HepG2 (cell line): ENCODE results near the gene TK2. TPM values are rescaled to one million over a fixed set of nuclear protein-coding genes. Genes with fewer than 3 reads are reported as not detected.
A peak's percentile ranks its signal among the peaks of the same experiment; 100 is the strongest.

ENCODE experiments used
- ATAC-seq: fragments of 200-7000 bp; cut with Tn5 transposase; 3 replicates; pipeline ENCODE4 v1.9.1; 2020; ENCODE audit warnings: mild to moderate bottlenecking, moderate library complexity
- BruUV-seq: library from RNA; stranded (reverse); fragments of 400-500 nt; replicated peaks from 2 replicates; lab custom pipeline; 2021; lab: Mats Ljungman, UMichigan
- CTCF ChIA-PET: fragments of 300-600 bp; formaldehyde crosslinking; extraction: SDS; loops from one replicate; lab custom pipeline; 2021; ENCODE audit warnings: low total read pairs, inconsistent platforms, low intra/inter-chr PET ratio; lab: Yijun Ruan, JAX
- POLR2A ChIA-PET: fragments of 350-600 bp; sonication (Branson Sonifier 250); formaldehyde crosslinking; loops from one replicate; lab custom pipeline; 2020; ENCODE audit warnings: antibody characterized with exemption, inconsistent platforms; lab: Yijun Ruan, JAX
- DNase-seq: peaks from one replicate; pipeline ENCODE4 v3.0.0-alpha.2; 2015; ENCODE audit warnings: low spot score
- FAIRE-seq: peaks from 3 replicates; lab custom pipeline; 2011; peaks lifted over from hg19 to GRCh38; lab: Jason Lieb, UNC
- H2AFZ ChIP-seq: one replicate; pipeline ENCODE4 v1.6.1; 2011; ENCODE audit warnings: low read length, inconsistent platforms
- H3K27ac ChIP-seq: fragments of 300-600 bp; 3 replicates; pipeline ENCODE4 v1.8.0; 2011; ENCODE audit warnings: mixed run types, mild to moderate bottlenecking, mixed read lengths, low read length, inconsistent platforms; ENCODE audit not compliant: insufficient read depth; ENCODE audit errors: extremely low read length
- H3K27me3 ChIP-seq, 2 experiments: fragments of 200-600 bp in 1 of 2; 2 replicates in 1 of 2; 3 replicates in 1 of 2; pipeline versions ENCODE4 v1.6.0 to v1.8.0; 2011; ENCODE audit warnings: low read length in 2 of 2, mild to moderate bottlenecking in 2 of 2, moderate library complexity in 2 of 2, inconsistent platforms in 1 of 2; ENCODE audit not compliant: insufficient read depth in 2 of 2, control insufficient read depth in 1 of 2
- H3K36me3 ChIP-seq, 2 experiments: fragments of 200-600 bp in 1 of 2; replicated peaks in 1 of 2; 2 replicates in 1 of 2; 3 replicates in 1 of 2; pipeline versions ENCODE4 v1.5.1 to v1.8.0; 2011; ENCODE audit warnings: low read length in 2 of 2, inconsistent platforms in 1 of 2; ENCODE audit not compliant: insufficient read depth in 2 of 2, control insufficient read depth in 1 of 2
- H3K4me1 ChIP-seq: 2 replicates; pipeline ENCODE4 v1.5.1; 2012; ENCODE audit warnings: low read length, inconsistent platforms; ENCODE audit not compliant: insufficient read depth
- H3K4me2 ChIP-seq: 2 replicates; pipeline ENCODE4 v1.6.0; 2011; ENCODE audit warnings: low read depth, low read length, inconsistent platforms
- H3K4me3 ChIP-seq, 3 experiments: fragments of 200-600 bp in 1 of 3; sonication (generic), shearing (Covaris generic) in 1 of 3; replicated peaks in 1 of 3; 2 replicates each; pipeline ENCODE4 v1.5.1; 2011 to 2016; ENCODE audit warnings: low read length in 3 of 3, inconsistent platforms in 2 of 3, low read depth in 2 of 3, mild to moderate bottlenecking in 2 of 3, control low read depth in 1 of 3, mixed read lengths in 1 of 3; ENCODE audit not compliant: insufficient read depth in 1 of 3
- H3K79me2 ChIP-seq: one replicate; pipeline ENCODE4 v1.6.1; 2011; ENCODE audit warnings: low read length, inconsistent platforms; ENCODE audit not compliant: insufficient read depth
- H3K9ac ChIP-seq: 2 replicates; pipeline ENCODE4 v1.6.0; 2011; ENCODE audit warnings: mild to moderate bottlenecking, low read depth, low read length, inconsistent platforms; ENCODE audit not compliant: insufficient read depth
- H3K9me3 ChIP-seq: 2 replicates; pipeline ENCODE4 v1.5.1; 2012; ENCODE audit warnings: mild to moderate bottlenecking, low read length
- H4K20me1 ChIP-seq: 2 replicates; pipeline ENCODE4 v1.6.0; 2011; ENCODE audit warnings: inconsistent platforms, mild to moderate bottlenecking, low read length, moderate library complexity; ENCODE audit not compliant: insufficient read depth
- ETV5 ChIP-seq: IDR thresholded peaks from 2 replicates; pipeline ENCODE4 v1.6.1; 2018; ENCODE audit warnings: missing biosample characterization, missing genetic modification reagents, inconsistent platforms, borderline replicate concordance
- NR2F1 ChIP-seq, 2 experiments: fragments of 450-650 bp in 1 of 2; formaldehyde crosslinking in 1 of 2; IDR thresholded peaks; 2 replicates each; pipeline versions ENCODE4 v1.5.0 to v1.6.1; 2016 to 2020; ENCODE audit warnings: mild to moderate bottlenecking in 1 of 2, missing compliant biosample characterization in 1 of 2, missing genetic modification reagents in 1 of 2, moderate library complexity in 1 of 2
- RBM39 ChIP-seq: fragments of 200-400 bp; formaldehyde crosslinking; IDR thresholded peaks from one replicate; pipeline ENCODE4 v1.6.1; 2018; ENCODE audit warnings: antibody characterized with exemption, mild to moderate bottlenecking, low read depth, low read length; ENCODE audit not compliant: poor library complexity, severe bottlenecking
- SNAPC4 ChIP-seq: sonication (generic); formaldehyde crosslinking; IDR thresholded peaks from 2 replicates; pipeline ENCODE4 v1.4.0; 2020; ENCODE audit warnings: mild to moderate bottlenecking, missing genetic modification reagents
- ZNF143 ChIP-seq: sonication (generic); formaldehyde crosslinking; IDR thresholded peaks from 2 replicates; pipeline ENCODE4 v1.4.0; 2020; ENCODE audit warnings: missing genetic modification reagents
- ZNF350 ChIP-seq: sonication (generic); formaldehyde crosslinking; IDR thresholded peaks from 2 replicates; pipeline ENCODE4 v1.4.0; 2020; ENCODE audit warnings: mild to moderate bottlenecking, low read depth, missing genetic modification reagents, borderline replicate concordance
- WGBS: methylation state at CpG from one replicate; pipeline ENCODE4 v1.1.6; 2017; ENCODE audit warnings: low lambda C conversion rate; 5-methylcytosine and 5-hydroxymethylcytosine counted together
- in situ Hi-C: cut with HindIII; loops from 2 replicates; pipeline ENCODE4 v1.10.0; 2017; ENCODE audit warnings: low pct_unique_long_range_greater_than_20kb; ENCODE audit not compliant: extremely low pct_ligation_motif_present
- intact Hi-C: fragments of 100-400 bp; cut with micrococcal nuclease; formaldehyde crosslinking; loops from one replicate; pipeline ENCODE4 v1.10.0; 2022; ENCODE audit not compliant: unreplicated experiment
- polyA plus RNA-seq, 8 experiments: library from polyadenylated mRNA; depleted of rRNA in 3 of 8; stranded (reverse) in 7 of 8; unstranded in 1 of 8; fragments of >200 nt; fragmentation: Illumina TruSeq in 4 of 8; extraction: Trizol in 4 of 8; gene quantifications; 2 replicates each; pipeline versions ENCODE4 v1.2.1 to v1.2.3, GENCODE V29; 2011 to 2016; ENCODE audit warnings: low read depth in 4 of 8, missing spikeins in 1 of 8, mixed read lengths in 1 of 8; ENCODE audit not compliant: insufficient read depth in 1 of 8
- total RNA-seq, 5 experiments: library from RNA; depleted of rRNA; stranded (reverse); fragments of >200 nt; fragmentation: Illumina TruSeq; extraction: Trizol; gene quantifications; 2 replicates each; pipeline ENCODE4 v1.2.3, GENCODE V29; 2016; ENCODE audit warnings: low read depth in 1 of 5

TK2 gene
- total and polyA plus RNA-seq, 2 of the 13 experiments (the other 11 are each of a cell fraction or from before 2014, with no cell fraction given): 18.7 to 21.0 TPM

GRCh38 chr16:66481943-66482390 lies 68.0 kb downstream of the TK2 start:
- no peak overlapping the region for H3K27ac ChIP-seq
- peaks cover 26% of the 10 kb centered on the region for H3K4me1 ChIP-seq
- WGBS: 34% methylated on average over 7 of the region's 7 CpGs
- TF ChIP-seq ETV5 (no peak), NR2F1 (CRISPR knock-in tag; IDR thresholded peaks at IDR 0.05) (no peak), ZNF350 (CRISPR knock-in tag) (0 out of 2 replicates have a peak, but pooled peaks have one; percentile 2), ZNF143 (CRISPR knock-in tag) (no peak), SNAPC4 (CRISPR knock-in tag) (no peak), RBM39 (no peak)
- no peaks in the 10 kb centered on the region for H3K36me3 ChIP-seq
- FAIRE-seq (no peak), DNase-seq (no peak), ATAC-seq (no peak)
- no peaks in the 10 kb centered on the region for H3K9me3 ChIP-seq
- no peaks in the 10 kb centered on the region for H4K20me1 ChIP-seq
- CTCF ChIA-PET: interaction anchor here (2.9 to 8.6 kb wide), 2 partner anchors 76 to 124 kb away, joined by 12 to 121 read pairs; no protein-coding TSS in a partner anchor
- no peak overlapping the region for H3K4me2 ChIP-seq
- POLR2A ChIA-PET: no interaction called here
- no peaks in the 10 kb centered on the region for H3K79me2 ChIP-seq
- in situ Hi-C loops (no loop called here), intact Hi-C loops (loop anchor here (2.0 kb wide), 2 partner anchors 35 to 47 kb away; no protein-coding TSS in a partner anchor)
- no peak overlapping the region for H2AFZ ChIP-seq
- no peak overlapping the region for H3K4me3 ChIP-seq
- H3K27me3 ChIP-seq: peaks cover 3 to 37% of the 10 kb centered on the region in 2 experiments
- BruUV-seq: no TSS peak
- H3K9ac ChIP-seq: no peak overlapping the region
